Ureter (tissue), 1 donor: ENCODE results near the gene MBD3L2. TPM values are rescaled to one million over a fixed set of nuclear protein-coding genes. Genes with fewer than 3 reads are reported as not detected.
"Not testable (repeated sequence)": the region's sequence is repeated elsewhere in the genome, so short reads cannot be mapped to it uniquely, and the experiment has no call there.

Experiments used
- DNase-seq: peaks from one replicate; pipeline ENCODE4 v3.0.0-alpha.2; 2020; ENCODE audit warnings: low spot score
- total RNA-seq: library from RNA; stranded (reverse); gene quantifications from one replicate; pipeline ENCODE4 v1.2.4, GENCODE V29; 2023
- donor health status: DM: yes; HTN: yes; CAD: no.

The MBD3L2 gene
- total RNA-seq, 1 donor from 2014 or later: not detected

GRCh38 chr19:7059977-7060376 lies 10.9 kb downstream of the MBD3L2 start:
- DNase-seq: not testable (repeated sequence)

- no peak for DNase-seq
Measured at GRCh38 chr19:7063339-7063738, 14.2 kb downstream of the MBD3L2 start.

- no peak for DNase-seq
Measured at GRCh38 chr19:7063764-7064418, 14.8 kb downstream of the MBD3L2 start.

- not testable (repeated sequence) for DNase-seq
Measured at GRCh38 chr19:7067122-7067521, 18.0 kb downstream of the MBD3L2 start.

- DNase-seq: no peak
Measured at GRCh38 chr19:7067716-7068115, 18.6 kb downstream of the MBD3L2 start.

GRCh38 chr19:7068599-7068998 lies 19.5 kb downstream of the MBD3L2 start:
- DNase-seq: no peak

- peak; percentile 99 for DNase-seq
Measured at GRCh38 chr19:7069042-7069903, 20.2 kb downstream of the MBD3L2 start, which contains the start of gene ZNF557. Gene ZNF557 (plus strand): TSS chr19:7069703. CDS start chr19:7075075, 5,372 bp downstream.

GRCh38 chr19:7069904-7070226 lies 20.7 kb downstream of the MBD3L2 start:
- no peak for DNase-seq

- DNase-seq: no peak
Measured at GRCh38 chr19:7072541-7072940, 23.4 kb downstream of the MBD3L2 start.

- no peak for DNase-seq
Measured at GRCh38 chr19:7074705-7075282, 25.7 kb downstream of the MBD3L2 start.

- no peak for DNase-seq
Measured at GRCh38 chr19:7076151-7076550, 27.0 kb downstream of the MBD3L2 start.

GRCh38 chr19:7078008-7078407 lies 28.9 kb downstream of the MBD3L2 start:
- DNase-seq: no peak

GRCh38 chr19:7083076-7083956 lies 34.2 kb downstream of the MBD3L2 start:
- no peak for DNase-seq

GRCh38 chr19:7088999-7089398 lies 39.9 kb downstream of the MBD3L2 start:
- no peak for DNase-seq

GRCh38 chr19:7098096-7098495 lies 49.0 kb downstream of the MBD3L2 start:
- DNase-seq: no peak

GRCh38 chr19:7098701-7099596 lies 49.8 kb downstream of the MBD3L2 start:
- peak; percentile 95 for DNase-seq

GRCh38 chr19:7099597-7099921 lies 50.4 kb downstream of the MBD3L2 start:
- peak; percentile 90 for DNase-seq
